ENCODE results near the gene CAPN8. TPM values are rescaled to one million over a fixed set of nuclear protein-coding genes. Genes with fewer than 3 reads are reported as not detected.
A peak's percentile ranks its signal among the peaks of the same experiment; 100 is the strongest.

CAPN8 gene
- total RNA-seq (10 to 100 TPM; 77.9 to 87.9 TPM), polyA plus RNA-seq (ENCODE audit: insufficient read length in 6 of 6) (1 to 10 TPM in 4 of 6 donors, under 1 TPM in 2; 0.57 to 2.8 (median 1.2) TPM)
- long read RNA-seq, donor 1, partial matches to known transcripts, result 179 of 179 reads
- long read RNA-seq, donor 1, other reads (novel, unspliced or antisense), result 0 of 179 reads
- long read RNA-seq, donor 2, partial matches to known transcripts, result 185 of 185 reads
- long read RNA-seq, donor 2, other reads (novel, unspliced or antisense), result 0 of 185 reads
- long read RNA-seq, donor 3, partial matches to known transcripts, result 105 of 105 reads
- long read RNA-seq, donor 3, other reads (novel, unspliced or antisense), result 0 of 105 reads
- long read RNA-seq, donor 4, transcript CAPN8-202 (10 exons, 2,596 nt), result major isoform, 11 of 21 reads
- long read RNA-seq, donor 4, partial matches to known transcripts, result 5 of 21 reads
- long read RNA-seq, donor 4, other reads (novel, unspliced or antisense), result 5 of 21 reads
- long read RNA-seq, donor 5, partial matches to known transcripts, result 104 of 104 reads
- long read RNA-seq, donor 5, other reads (novel, unspliced or antisense), result 0 of 104 reads
- long read RNA-seq, donor 6, partial matches to known transcripts, result 75 of 75 reads
- long read RNA-seq, donor 6, other reads (novel, unspliced or antisense), result 0 of 75 reads
- long read RNA-seq, donor 7, partial matches to known transcripts, result 138 of 138 reads
- long read RNA-seq, donor 7, other reads (novel, unspliced or antisense), result 0 of 138 reads
- long read RNA-seq, donor 8, partial matches to known transcripts, result 138 of 138 reads
- long read RNA-seq, donor 8, other reads (novel, unspliced or antisense), result 0 of 138 reads
- long read RNA-seq, donor 9, result 0 reads
- long read RNA-seq, donor 10, transcript CAPN8-202 (10 exons, 2,596 nt), result major isoform, 15 of 33 reads
- long read RNA-seq, donor 10, partial matches to known transcripts, result 14 of 33 reads
- long read RNA-seq, donor 10, other reads (novel, unspliced or antisense), result 4 of 33 reads
- long read RNA-seq, donor 11, partial matches to known transcripts, result 206 of 206 reads
- long read RNA-seq, donor 11, other reads (novel, unspliced or antisense), result 0 of 206 reads
- long read RNA-seq, donor 12, partial matches to known transcripts, result 117 of 117 reads
- long read RNA-seq, donor 12, other reads (novel, unspliced or antisense), result 0 of 117 reads

- ATAC-seq, result peak; percentile 84
- peak within 1 kb of the TSS in 1 of 2 donors; percentile 27 for H3K4me3 ChIP-seq
These were observed at the start of gene CAPN8 for GRCh38 chr1:223665592-223666312. Gene CAPN8 (minus strand): TSS chr1:223665701. CDS start chr1:223665646, 55 bp downstream.

GRCh38 chr1:223714849-223715603 lies 49.5 kb upstream of the CAPN8 start:
- intact Hi-C loops (cut with DNase I), result loop anchor here in 1 of 2 donors (5.0 kb wide), 1 partner anchor 32 kb away; no protein-coding TSS in a partner anchor
- TF ChIP-seq CTCF (IDR thresholded peaks at IDR 0.05), result no peak
- Histone ChIP-seq H3K27ac (peak overlapping the region; percentile 96 to 98), H3K9me3 (no peaks in the 10 kb centered on the region), H3K36me3 (peaks cover 0 to 31% of the 10 kb centered on the region in 2 donors), H3K4me1 (peaks cover 36 to 79% of the 10 kb centered on the region in 2 donors), H3K4me3 (peak overlapping the region in 1 of 2 donors; percentile 73), H3K27me3 (no peaks in the 10 kb centered on the region)
- peak in 1 of 4 donors; percentile 55 for DNase-seq
- peak; percentile 30 for ATAC-seq

More at GRCh38 chr1:223665592-223666312, at the start of gene CAPN8:
- peak in 1 of 4 donors; percentile 59 for DNase-seq
- Histone ChIP-seq H3K36me3 (no peaks in the 10 kb centered on the region), H3K27ac (peak within 1 kb of the TSS; percentile 20 to 39), H3K9me3 (no peaks in the 10 kb centered on the region), H3K27me3 (no peaks in the 10 kb centered on the region), H3K4me1 (no peaks in the 10 kb centered on the region)
- TF ChIP-seq CTCF (IDR thresholded peaks at IDR 0.05), result no peak
- intact Hi-C loops (cut with DNase I), result no loop called here

- no peaks in the 10 kb centered on the region for H3K9me3 ChIP-seq
- peaks cover 36 to 73% of the 10 kb centered on the region in 2 donors for H3K4me1 ChIP-seq
- no peak for ATAC-seq
- no peak for DNase-seq
- H3K36me3 ChIP-seq, result peaks cover 0 to 24% of the 10 kb centered on the region in 2 donors
- intact Hi-C loops (cut with DNase I), result loop anchor here in 1 of 2 donors (5.0 kb wide), 1 partner anchor 33 kb away; no protein-coding TSS in a partner anchor
- no peak for TF ChIP-seq CTCF (IDR thresholded peaks at IDR 0.05)
- H3K27ac ChIP-seq, result peak overlapping the region; percentile 96 to 98
- H3K27me3 ChIP-seq, result no peaks in the 10 kb centered on the region
- peak overlapping the region; percentile 73 for H3K4me3 ChIP-seq
These were observed 48.9 kb upstream of the CAPN8 start for GRCh38 chr1:223714421-223714724.

Measured in left lung (tissue), 14 donors.